Measurements from ENCODE around the gene KRTAP10-7. TPM values are rescaled to one million over a fixed set of nuclear protein-coding genes. Genes with fewer than 3 reads are reported as not detected.

The KRTAP10-7 gene
- total RNA-seq, 2 experiments from 2014 or later = not detected

- ChIA-PET CTCF (ENCODE audit: unreplicated experiment) (no interaction called here), POLR2A (no interaction called here)
- Histone ChIP-seq H3K9me2 (ENCODE audit: insufficient read depth, low read length) (no peaks in the 10 kb centered on the region), H3K9me3 (ENCODE audit: low read length) (0 out of 2 replicates have a peak, but pooled peaks cover 9% of the 10 kb centered on the region), H3K27ac (ENCODE audit: low read depth, low read length, poor library complexity, severe bottlenecking) (no peak within 1 kb of the TSS), H3K4me1 (ENCODE audit: insufficient read depth, low read length, poor library complexity, severe bottlenecking) (no peaks in the 10 kb centered on the region), H3K4me3 (ENCODE audit: low read depth, low read length, poor library complexity, severe bottlenecking) (no peak within 1 kb of the TSS), H3K36me3 (ENCODE audit: insufficient read depth, low read length) (no peaks in the 10 kb centered on the region), H3K79me2 (ENCODE audit: insufficient read depth, low read depth, low read length) (no peaks in the 10 kb centered on the region), H4K20me1 (ENCODE audit: insufficient read depth, low read length) (no peaks in the 10 kb centered on the region), H2AFZ (ENCODE audit: low read length) (no peak within 1 kb of the TSS), H3K4me2 (ENCODE audit: low read length) (no peak within 1 kb of the TSS)
- no peak for TF ChIP-seq EZH2phosphoT487 (IDR thresholded peaks at IDR 0.05; ENCODE audit: borderline replicate concordance, low read depth, low read length)
- TF ChIP-seq CTCF (conservative IDR thresholded peaks at IDR 0.05; ENCODE audit: low read length) = no peak
- DNase-seq (ENCODE audit: low spot score) = no peak
- intact Hi-C loops (cut with micrococcal nuclease; ENCODE audit: unreplicated experiment) = no loop called here
- BruUV-seq (replicated peaks) = no TSS peak
Observed at GRCh38 chr21:44612029-44612486, 11.7 kb downstream of the KRTAP10-7 start, which contains the start of gene KRTAP10-8. Gene KRTAP10-8 (plus strand): TSS chr21:44612079. CDS start chr21:44612101, 22 bp downstream.

GRCh38 chr21:44612669-44613229 lies 12.4 kb downstream of the KRTAP10-7 start:
- H3K36me3 ChIP-seq (ENCODE audit: insufficient read depth, low read length) = no peaks in the 10 kb centered on the region
- H3K79me2 ChIP-seq (ENCODE audit: insufficient read depth, low read depth, low read length) = no peaks in the 10 kb centered on the region
- CTCF ChIA-PET (ENCODE audit: unreplicated experiment) = no interaction called here
- no peak overlapping the region for H2AFZ ChIP-seq (ENCODE audit: low read length)
- DNase-seq (ENCODE audit: low spot score) = no peak
- H3K9me3 ChIP-seq (ENCODE audit: low read length) = 0 out of 2 replicates have a peak, but pooled peaks cover 9% of the 10 kb centered on the region
- intact Hi-C loops (cut with micrococcal nuclease; ENCODE audit: unreplicated experiment) = no loop called here
- POLR2A ChIA-PET = no interaction called here
- no peaks in the 10 kb centered on the region for H3K9me2 ChIP-seq (ENCODE audit: insufficient read depth, low read length)
- no peak overlapping the region for H3K4me2 ChIP-seq (ENCODE audit: low read length)
- no TSS peak for BruUV-seq (replicated peaks)
- no peak overlapping the region for H3K4me3 ChIP-seq (ENCODE audit: low read depth, low read length, poor library complexity, severe bottlenecking)
- H4K20me1 ChIP-seq (ENCODE audit: insufficient read depth, low read length) = no peaks in the 10 kb centered on the region
- no peaks in the 10 kb centered on the region for H3K4me1 ChIP-seq (ENCODE audit: insufficient read depth, low read length, poor library complexity, severe bottlenecking)
- H3K27ac ChIP-seq (ENCODE audit: low read depth, low read length, poor library complexity, severe bottlenecking) = no peak overlapping the region
- TF ChIP-seq EZH2phosphoT487 (IDR thresholded peaks at IDR 0.05; ENCODE audit: borderline replicate concordance, low read depth, low read length) (no peak), CTCF (conservative IDR thresholded peaks at IDR 0.05; ENCODE audit: low read length) (no peak)

DNA sequence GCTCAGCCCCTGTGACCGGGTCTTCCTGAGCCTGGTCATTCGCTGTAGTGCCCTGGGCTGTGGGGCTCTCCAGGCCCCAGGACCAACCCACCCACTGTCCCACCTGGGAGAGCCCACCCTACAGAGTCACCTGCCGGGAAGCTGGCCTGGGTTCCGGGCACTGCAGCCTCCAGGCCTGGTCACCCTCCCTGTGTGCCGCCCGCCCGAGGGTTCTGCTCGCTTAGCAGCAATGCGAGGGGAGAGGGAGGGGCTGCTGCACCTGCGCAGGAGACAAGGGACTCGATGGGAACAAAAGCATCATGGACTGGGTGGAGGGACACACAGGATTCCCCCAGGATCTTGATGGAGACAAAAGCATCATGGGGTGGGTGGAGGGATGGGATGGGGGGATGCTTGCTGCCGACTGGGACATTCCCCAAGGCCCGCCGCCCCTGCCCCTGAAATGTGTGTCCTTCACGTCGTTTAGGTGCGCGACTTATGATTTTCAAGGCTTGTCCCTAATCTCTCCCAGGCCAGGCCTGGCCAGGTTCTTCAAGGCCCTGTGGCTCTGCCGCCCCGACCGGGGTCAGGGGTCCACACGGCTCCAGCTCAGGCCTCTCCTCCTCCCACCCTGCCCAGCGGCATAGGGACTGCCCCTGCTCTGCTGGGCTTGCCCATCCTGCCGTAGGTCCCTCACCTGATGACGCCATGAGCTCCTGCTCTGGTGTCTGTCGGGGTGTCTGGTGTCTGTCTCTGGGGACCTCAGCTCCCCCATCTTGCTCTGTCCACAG lies 13.2 kb downstream of the KRTAP10-7 start:
- H3K79me2 ChIP-seq (ENCODE audit: insufficient read depth, low read depth, low read length) = no peaks in the 10 kb centered on the region
- no peak for DNase-seq (ENCODE audit: low spot score)
- H3K4me1 ChIP-seq (ENCODE audit: insufficient read depth, low read length, poor library complexity, severe bottlenecking) = peaks cover 5% of the 10 kb centered on the region
- H3K27ac ChIP-seq (ENCODE audit: low read depth, low read length, poor library complexity, severe bottlenecking) = no peak overlapping the region
- H3K4me2 ChIP-seq (ENCODE audit: low read length) = no peak overlapping the region
- CTCF ChIA-PET (ENCODE audit: unreplicated experiment) = no interaction called here
- H4K20me1 ChIP-seq (ENCODE audit: insufficient read depth, low read length) = no peaks in the 10 kb centered on the region
- no peaks in the 10 kb centered on the region for H3K36me3 ChIP-seq (ENCODE audit: insufficient read depth, low read length)
- H3K4me3 ChIP-seq (ENCODE audit: low read depth, low read length, poor library complexity, severe bottlenecking) = no peak overlapping the region
- BruUV-seq (replicated peaks) = no TSS peak
- H3K9me2 ChIP-seq (ENCODE audit: insufficient read depth, low read length) = no peaks in the 10 kb centered on the region
- TF ChIP-seq EZH2phosphoT487 (IDR thresholded peaks at IDR 0.05; ENCODE audit: borderline replicate concordance, low read depth, low read length) (no peak), CTCF (conservative IDR thresholded peaks at IDR 0.05; ENCODE audit: low read length) (no peak)
- 0 out of 2 replicates have a peak, but pooled peaks cover 9% of the 10 kb centered on the region for H3K9me3 ChIP-seq (ENCODE audit: low read length)
- POLR2A ChIA-PET = no interaction called here
- H2AFZ ChIP-seq (ENCODE audit: low read length) = no peak overlapping the region
- intact Hi-C loops (cut with micrococcal nuclease; ENCODE audit: unreplicated experiment) = no loop called here
